T-helper 1 cell treated with Interleukin-12 subunit alpha and Interleukin-12 subunit beta and Interleukin-4 antibody, amounts not matched to agents 30 μg/mL and 1 μg/mL, for 36 hours (primary cell): Measurements from ENCODE around the gene OVAAL.
"Not testable (repeated sequence)": the region's sequence is repeated elsewhere in the genome, so short reads cannot be mapped to it uniquely, and the experiment has no call there.

ENCODE experiments used
- H3K27ac Mint-ChIP-seq: one replicate; pipeline ENCODE4 v1.8.0; 2021; ENCODE audit warnings: mild to moderate bottlenecking, mixed read lengths
- H3K27me3 Mint-ChIP-seq: one replicate; pipeline ENCODE4 v1.8.0; 2021; ENCODE audit warnings: low read depth, mixed read lengths
- H3K36me3 Mint-ChIP-seq: one replicate; pipeline ENCODE4 v1.8.0; 2021; ENCODE audit warnings: low read depth, mixed read lengths
- H3K4me1 Mint-ChIP-seq: one replicate; pipeline ENCODE4 v1.8.0; 2021; ENCODE audit warnings: low read depth, mixed read lengths
- H3K4me3 Mint-ChIP-seq: one replicate; pipeline ENCODE4 v1.8.0; 2021; ENCODE audit warnings: mild to moderate bottlenecking, moderate library complexity, mixed read lengths
- H3K9me3 Mint-ChIP-seq: one replicate; pipeline ENCODE4 v1.8.0; 2021; ENCODE audit warnings: mixed read lengths

The OVAAL gene

GRCh38 chr1:180532854-180533253, 25.9 kb upstream of the OVAAL start:
- peaks cover 5% of the 10 kb centered on the region for H3K4me1 Mint-ChIP-seq
- no peak overlapping the region for H3K4me3 Mint-ChIP-seq
- H3K27ac Mint-ChIP-seq, result no peak overlapping the region
- H3K36me3 Mint-ChIP-seq, result no peaks in the 10 kb centered on the region
- H3K27me3 Mint-ChIP-seq, result peaks cover 11% of the 10 kb centered on the region
- no peaks in the 10 kb centered on the region for H3K9me3 Mint-ChIP-seq

- Mint-ChIP-seq H3K27ac (no peak overlapping the region), H3K4me3 (no peak overlapping the region), H3K4me1 (peaks cover 5% of the 10 kb centered on the region), H3K36me3 (no peaks in the 10 kb centered on the region), H3K9me3 (no peaks in the 10 kb centered on the region), H3K27me3 (peaks cover 17% of the 10 kb centered on the region)
Measured at GRCh38 chr1:180533266-180533987, 25.3 kb upstream of the OVAAL start.

- Mint-ChIP-seq H3K4me3 (no peak overlapping the region), H3K4me1 (peaks cover 5% of the 10 kb centered on the region), H3K9me3 (no peaks in the 10 kb centered on the region), H3K27me3 (peaks cover 22% of the 10 kb centered on the region), H3K27ac (no peak overlapping the region), H3K36me3 (no peaks in the 10 kb centered on the region)
Measured at GRCh38 chr1:180534214-180534613, 24.6 kb upstream of the OVAAL start.

GRCh38 chr1:180535418-180535999, 23.3 kb upstream of the OVAAL start:
- Mint-ChIP-seq H3K27ac (no peak overlapping the region), H3K36me3 (no peaks in the 10 kb centered on the region), H3K27me3 (peaks cover 22% of the 10 kb centered on the region), H3K4me1 (peaks cover 5% of the 10 kb centered on the region), H3K9me3 (no peaks in the 10 kb centered on the region), H3K4me3 (no peak overlapping the region)

- H3K4me1 Mint-ChIP-seq, result peaks cover 5% of the 10 kb centered on the region
- H3K36me3 Mint-ChIP-seq, result no peaks in the 10 kb centered on the region
- no peak overlapping the region for H3K27ac Mint-ChIP-seq
- H3K4me3 Mint-ChIP-seq, result no peak overlapping the region
- H3K9me3 Mint-ChIP-seq, result no peaks in the 10 kb centered on the region
- H3K27me3 Mint-ChIP-seq, result peaks cover 22% of the 10 kb centered on the region
Measured at GRCh38 chr1:180536821-180537372, 21.9 kb upstream of the OVAAL start.

GRCh38 chr1:180539136-180539535, 19.6 kb upstream of the OVAAL start:
- H3K27ac Mint-ChIP-seq, result no peak overlapping the region
- H3K9me3 Mint-ChIP-seq, result no peaks in the 10 kb centered on the region
- no peak overlapping the region for H3K4me3 Mint-ChIP-seq
- no peaks in the 10 kb centered on the region for H3K4me1 Mint-ChIP-seq
- H3K36me3 Mint-ChIP-seq, result no peaks in the 10 kb centered on the region
- peaks cover 20% of the 10 kb centered on the region for H3K27me3 Mint-ChIP-seq

- Mint-ChIP-seq H3K36me3 (no peaks in the 10 kb centered on the region), H3K27ac (no peak overlapping the region), H3K4me1 (no peaks in the 10 kb centered on the region), H3K27me3 (peaks cover 20% of the 10 kb centered on the region), H3K4me3 (no peak overlapping the region), H3K9me3 (no peaks in the 10 kb centered on the region)
Measured at GRCh38 chr1:180540697-180541594, 17.8 kb upstream of the OVAAL start.

GRCh38 chr1:180542113-180542837, 16.5 kb upstream of the OVAAL start:
- Mint-ChIP-seq H3K27ac (no peak overlapping the region), H3K9me3 (no peaks in the 10 kb centered on the region), H3K36me3 (no peaks in the 10 kb centered on the region), H3K4me1 (no peaks in the 10 kb centered on the region), H3K27me3 (peaks cover 14% of the 10 kb centered on the region), H3K4me3 (no peak overlapping the region)

GRCh38 chr1:180542838-180543145, 16.0 kb upstream of the OVAAL start:
- Mint-ChIP-seq H3K4me1 (no peaks in the 10 kb centered on the region), H3K36me3 (no peaks in the 10 kb centered on the region), H3K9me3 (no peaks in the 10 kb centered on the region), H3K27ac (no peak overlapping the region), H3K27me3 (peaks cover 14% of the 10 kb centered on the region), H3K4me3 (no peak overlapping the region)

GRCh38 chr1:180544050-180544449, 14.7 kb upstream of the OVAAL start:
- Mint-ChIP-seq H3K4me3 (no peak overlapping the region), H3K27ac (no peak overlapping the region), H3K9me3 (no peaks in the 10 kb centered on the region), H3K36me3 (no peaks in the 10 kb centered on the region), H3K4me1 (no peaks in the 10 kb centered on the region), H3K27me3 (peaks cover 4% of the 10 kb centered on the region)

GRCh38 chr1:180545991-180546390, 12.8 kb upstream of the OVAAL start:
- Mint-ChIP-seq H3K27me3 (peaks cover 4% of the 10 kb centered on the region), H3K4me3 (no peak overlapping the region), H3K36me3 (no peaks in the 10 kb centered on the region), H3K9me3 (no peaks in the 10 kb centered on the region), H3K4me1 (no peaks in the 10 kb centered on the region), H3K27ac (no peak overlapping the region)

GRCh38 chr1:180548686-180549317, 10.0 kb upstream of the OVAAL start:
- no peak overlapping the region for H3K4me3 Mint-ChIP-seq
- H3K36me3 Mint-ChIP-seq, result no peaks in the 10 kb centered on the region
- H3K9me3 Mint-ChIP-seq, result no peaks in the 10 kb centered on the region
- H3K4me1 Mint-ChIP-seq, result no peaks in the 10 kb centered on the region
- no peak overlapping the region for H3K27ac Mint-ChIP-seq
- no peaks in the 10 kb centered on the region for H3K27me3 Mint-ChIP-seq

- H3K4me3 Mint-ChIP-seq, H3K27ac Mint-ChIP-seq, H3K4me1 Mint-ChIP-seq, H3K27me3 Mint-ChIP-seq, H3K9me3 Mint-ChIP-seq, H3K36me3 Mint-ChIP-seq: not testable (repeated sequence)
Measured at GRCh38 chr1:180549770-180550169, 9.0 kb upstream of the OVAAL start.

- Mint-ChIP-seq H3K27me3 (peaks cover 6% of the 10 kb centered on the region), H3K4me1 (no peaks in the 10 kb centered on the region), H3K4me3 (no peak overlapping the region), H3K36me3 (no peaks in the 10 kb centered on the region), H3K9me3 (no peaks in the 10 kb centered on the region), H3K27ac (no peak overlapping the region)
Measured at GRCh38 chr1:180550241-180550640, 8.5 kb upstream of the OVAAL start.
